ENCODE results near the gene ITGBL1. TPM values are rescaled to one million over a fixed set of nuclear protein-coding genes. Genes with fewer than 3 reads are reported as not detected.

Gene ITGBL1
- total RNA-seq, 1 experiment from 2014 or later = 0.22 TPM

DNA sequence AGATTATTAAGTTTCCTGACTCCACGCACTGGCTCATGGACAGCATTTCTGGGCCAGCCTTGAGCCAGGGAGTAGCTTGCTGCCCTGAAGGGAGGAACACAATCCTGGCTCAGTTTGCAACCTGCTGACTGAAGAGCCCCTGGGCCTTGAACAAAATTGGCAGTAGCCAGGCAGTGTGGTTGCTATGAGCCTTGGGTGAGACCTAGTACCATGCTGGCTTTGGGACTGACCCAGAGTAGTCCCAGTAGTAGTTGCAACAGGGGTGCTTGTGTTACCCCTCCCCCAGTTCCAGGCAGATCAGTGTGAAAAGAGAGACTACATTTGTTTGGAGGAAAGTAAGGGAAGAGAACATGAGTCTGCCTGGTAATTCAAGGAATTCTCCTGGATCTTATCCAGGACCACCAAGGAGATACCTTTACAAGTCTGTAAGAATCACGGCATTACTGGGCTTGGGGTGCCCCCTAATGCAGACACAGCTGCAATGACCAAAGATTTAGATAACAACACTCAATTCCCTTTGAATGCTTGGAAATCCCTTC, 22.0 kb downstream of the ITGBL1 start:
- CTCF ChIA-PET = interaction anchor here (3.5 to 4.8 kb wide), 2 partner anchors 324 to 330 kb away, joined by 24 to 27 read pairs; no protein-coding TSS in a partner anchor
- H3K27ac Mint-ChIP-seq = no peak overlapping the region
- DNase-seq (ENCODE audit: low spot score) (peak; percentile 73), ATAC-seq (peak; percentile 91)
- peaks cover 17% of the 10 kb centered on the region for H3K4me1 Mint-ChIP-seq
- no peaks in the 10 kb centered on the region for H3K27me3 Mint-ChIP-seq (ENCODE audit: low read depth)
- peaks cover 14% of the 10 kb centered on the region for H3K9me3 Mint-ChIP-seq
- TF ChIP-seq ZBTB21 (CRISPR knock-in tag; IDR thresholded peaks at IDR 0.05; ENCODE audit: borderline replicate concordance) (no peak), NFATC4 (CRISPR knock-in tag; IDR thresholded peaks at IDR 0.05) (no peak), CREM (CRISPR knock-in tag; IDR thresholded peaks at IDR 0.05) (no peak), TP53 (CRISPR knock-in tag; IDR thresholded peaks at IDR 0.05) (no peak), JAZF1 (CRISPR knock-in tag; IDR thresholded peaks at IDR 0.05) (no peak), ZNF232 (CRISPR knock-in tag; IDR thresholded peaks at IDR 0.05) (no peak), NFE2L1 (CRISPR knock-in tag; IDR thresholded peaks at IDR 0.05) (no peak), OVOL2 (CRISPR knock-in tag; IDR thresholded peaks at IDR 0.05; ENCODE audit: borderline replicate concordance) (no peak), FOXP1 (CRISPR knock-in tag; IDR thresholded peaks at IDR 0.05; ENCODE audit: borderline replicate concordance) (no peak), IRF2 (CRISPR knock-in tag; IDR thresholded peaks at IDR 0.05; ENCODE audit: borderline replicate concordance, low read depth) (no peak), SOX15 (CRISPR knock-in tag; IDR thresholded peaks at IDR 0.05) (no peak), RORB (CRISPR knock-in tag; IDR thresholded peaks at IDR 0.05) (no peak), ETV6 (CRISPR knock-in tag; IDR thresholded peaks at IDR 0.05) (no peak)
- TF ChIP-seq, protein P1, sequence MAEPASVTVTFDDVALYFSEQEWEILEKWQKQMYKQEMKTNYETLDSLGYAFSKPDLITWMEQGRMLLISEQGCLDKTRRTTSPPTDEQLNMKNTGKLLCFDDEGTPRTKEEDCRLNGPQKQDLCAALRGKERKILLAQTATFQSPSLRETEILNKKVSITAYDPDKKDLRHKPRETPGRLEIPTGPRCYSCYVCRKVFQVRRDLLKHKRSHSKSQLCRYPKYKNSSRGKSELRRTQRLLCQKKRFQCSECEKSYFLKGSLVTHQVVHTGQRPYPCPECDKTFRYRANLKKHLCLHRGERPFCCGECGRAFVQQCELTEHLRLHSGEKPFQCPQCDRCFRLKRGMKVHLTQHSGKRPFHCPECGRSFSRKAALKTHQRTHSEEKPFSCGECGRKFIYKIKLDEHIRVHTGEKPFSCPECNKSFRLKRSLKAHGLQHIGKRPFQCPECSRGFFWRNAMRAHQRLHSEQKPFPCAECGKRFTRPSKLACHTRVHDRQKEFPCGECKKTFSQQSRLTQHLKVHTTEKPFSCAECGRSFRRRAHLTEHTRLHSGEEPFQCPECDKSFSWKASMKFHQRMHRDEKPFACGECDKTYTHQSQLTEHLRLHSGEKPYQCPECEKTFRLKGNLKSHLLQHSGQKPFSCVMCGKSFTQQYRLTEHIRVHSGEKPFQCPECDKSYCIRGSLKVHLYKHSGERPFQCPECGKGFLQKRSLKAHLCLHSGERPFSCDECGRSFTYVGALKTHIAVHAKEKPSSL (CRISPR knock-in tag; conservative IDR thresholded peaks at IDR 0.05) = no peak
- TF ChIP-seq, protein P2, sequence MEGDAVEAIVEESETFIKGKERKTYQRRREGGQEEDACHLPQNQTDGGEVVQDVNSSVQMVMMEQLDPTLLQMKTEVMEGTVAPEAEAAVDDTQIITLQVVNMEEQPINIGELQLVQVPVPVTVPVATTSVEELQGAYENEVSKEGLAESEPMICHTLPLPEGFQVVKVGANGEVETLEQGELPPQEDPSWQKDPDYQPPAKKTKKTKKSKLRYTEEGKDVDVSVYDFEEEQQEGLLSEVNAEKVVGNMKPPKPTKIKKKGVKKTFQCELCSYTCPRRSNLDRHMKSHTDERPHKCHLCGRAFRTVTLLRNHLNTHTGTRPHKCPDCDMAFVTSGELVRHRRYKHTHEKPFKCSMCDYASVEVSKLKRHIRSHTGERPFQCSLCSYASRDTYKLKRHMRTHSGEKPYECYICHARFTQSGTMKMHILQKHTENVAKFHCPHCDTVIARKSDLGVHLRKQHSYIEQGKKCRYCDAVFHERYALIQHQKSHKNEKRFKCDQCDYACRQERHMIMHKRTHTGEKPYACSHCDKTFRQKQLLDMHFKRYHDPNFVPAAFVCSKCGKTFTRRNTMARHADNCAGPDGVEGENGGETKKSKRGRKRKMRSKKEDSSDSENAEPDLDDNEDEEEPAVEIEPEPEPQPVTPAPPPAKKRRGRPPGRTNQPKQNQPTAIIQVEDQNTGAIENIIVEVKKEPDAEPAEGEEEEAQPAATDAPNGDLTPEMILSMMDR (IDR thresholded peaks at IDR 0.05) = no peak
- TF ChIP-seq, protein P3, sequence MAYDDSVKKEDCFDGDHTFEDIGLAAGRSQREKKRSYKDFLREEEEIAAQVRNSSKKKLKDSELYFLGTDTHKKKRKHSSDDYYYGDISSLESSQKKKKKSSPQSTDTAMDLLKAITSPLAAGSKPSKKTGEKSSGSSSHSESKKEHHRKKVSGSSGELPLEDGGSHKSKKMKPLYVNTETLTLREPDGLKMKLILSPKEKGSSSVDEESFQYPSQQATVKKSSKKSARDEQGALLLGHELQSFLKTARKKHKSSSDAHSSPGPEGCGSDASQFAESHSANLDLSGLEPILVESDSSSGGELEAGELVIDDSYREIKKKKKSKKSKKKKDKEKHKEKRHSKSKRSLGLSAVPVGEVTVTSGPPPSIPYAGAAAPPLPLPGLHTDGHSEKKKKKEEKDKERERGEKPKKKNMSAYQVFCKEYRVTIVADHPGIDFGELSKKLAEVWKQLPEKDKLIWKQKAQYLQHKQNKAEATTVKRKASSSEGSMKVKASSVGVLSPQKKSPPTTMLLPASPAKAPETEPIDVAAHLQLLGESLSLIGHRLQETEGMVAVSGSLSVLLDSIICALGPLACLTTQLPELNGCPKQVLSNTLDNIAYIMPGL (CRISPR knock-in tag; IDR thresholded peaks at IDR 0.05) = no peak
- TF ChIP-seq, protein P4, sequence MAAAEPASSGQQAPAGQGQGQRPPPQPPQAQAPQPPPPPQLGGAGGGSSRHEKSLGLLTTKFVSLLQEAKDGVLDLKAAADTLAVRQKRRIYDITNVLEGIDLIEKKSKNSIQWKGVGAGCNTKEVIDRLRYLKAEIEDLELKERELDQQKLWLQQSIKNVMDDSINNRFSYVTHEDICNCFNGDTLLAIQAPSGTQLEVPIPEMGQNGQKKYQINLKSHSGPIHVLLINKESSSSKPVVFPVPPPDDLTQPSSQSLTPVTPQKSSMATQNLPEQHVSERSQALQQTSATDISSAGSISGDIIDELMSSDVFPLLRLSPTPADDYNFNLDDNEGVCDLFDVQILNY (CRISPR knock-in tag; IDR thresholded peaks at IDR 0.05) = no peak
- TF ChIP-seq, protein P5, sequence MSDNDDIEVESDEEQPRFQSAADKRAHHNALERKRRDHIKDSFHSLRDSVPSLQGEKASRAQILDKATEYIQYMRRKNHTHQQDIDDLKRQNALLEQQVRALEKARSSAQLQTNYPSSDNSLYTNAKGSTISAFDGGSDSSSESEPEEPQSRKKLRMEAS (CRISPR knock-in tag; IDR thresholded peaks at IDR 0.05) = no peak
- no peak overlapping the region for H3K4me3 Mint-ChIP-seq
- no peaks in the 10 kb centered on the region for H3K36me3 Mint-ChIP-seq
- POLR2A ChIA-PET = no interaction called here

DNA sequence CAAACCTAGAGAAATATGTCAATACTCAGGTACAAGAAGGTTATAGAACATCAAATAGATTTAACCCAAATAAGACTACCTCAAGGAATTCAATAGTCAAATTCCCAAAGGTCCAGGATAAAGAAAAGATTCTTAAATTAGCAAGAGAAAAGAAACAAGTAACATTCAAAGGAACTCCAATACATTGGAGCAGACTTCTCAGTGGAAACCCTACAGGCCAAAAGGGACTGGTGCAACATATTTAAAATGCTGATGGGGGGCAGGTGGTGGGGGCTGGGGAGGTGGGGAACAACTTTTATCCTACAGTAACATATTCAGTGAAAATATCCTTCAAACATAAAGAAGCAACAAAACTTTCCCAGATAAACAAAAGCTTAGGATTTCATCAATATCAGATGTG, 23.1 kb downstream of the ITGBL1 start:
- DNase-seq (ENCODE audit: low spot score) (no peak), ATAC-seq (peak; percentile 50)
- H3K36me3 Mint-ChIP-seq = no peaks in the 10 kb centered on the region
- ChIA-PET POLR2A (no interaction called here), CTCF (interaction anchor here (1.0 to 4.8 kb wide), 3 partner anchors 54 to 331 kb away, joined by 3 to 27 read pairs (median 24); no protein-coding TSS in a partner anchor)
- H3K9me3 Mint-ChIP-seq = peaks cover 14% of the 10 kb centered on the region
- TF ChIP-seq SOX15 (CRISPR knock-in tag; IDR thresholded peaks at IDR 0.05) (no peak), MXD4 (CRISPR knock-in tag; IDR thresholded peaks at IDR 0.05; ENCODE audit: borderline replicate concordance) (no peak), ZNF423 (CRISPR knock-in tag; IDR thresholded peaks at IDR 0.05) (no peak)
- TF ChIP-seq, protein P6, sequence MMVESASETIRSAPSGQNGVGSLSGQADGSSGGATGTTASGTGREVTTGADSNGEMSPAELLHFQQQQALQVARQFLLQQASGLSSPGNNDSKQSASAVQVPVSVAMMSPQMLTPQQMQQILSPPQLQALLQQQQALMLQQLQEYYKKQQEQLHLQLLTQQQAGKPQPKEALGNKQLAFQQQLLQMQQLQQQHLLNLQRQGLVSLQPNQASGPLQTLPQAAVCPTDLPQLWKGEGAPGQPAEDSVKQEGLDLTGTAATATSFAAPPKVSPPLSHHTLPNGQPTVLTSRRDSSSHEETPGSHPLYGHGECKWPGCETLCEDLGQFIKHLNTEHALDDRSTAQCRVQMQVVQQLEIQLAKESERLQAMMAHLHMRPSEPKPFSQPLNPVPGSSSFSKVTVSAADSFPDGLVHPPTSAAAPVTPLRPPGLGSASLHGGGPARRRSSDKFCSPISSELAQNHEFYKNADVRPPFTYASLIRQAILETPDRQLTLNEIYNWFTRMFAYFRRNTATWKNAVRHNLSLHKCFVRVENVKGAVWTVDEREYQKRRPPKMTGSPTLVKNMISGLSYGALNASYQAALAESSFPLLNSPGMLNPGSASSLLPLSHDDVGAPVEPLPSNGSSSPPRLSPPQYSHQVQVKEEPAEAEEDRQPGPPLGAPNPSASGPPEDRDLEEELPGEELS (CRISPR knock-in tag; IDR thresholded peaks at IDR 0.05) = no peak
- no peak overlapping the region for H3K4me3 Mint-ChIP-seq
- H3K27ac Mint-ChIP-seq = no peak overlapping the region
- no peaks in the 10 kb centered on the region for H3K27me3 Mint-ChIP-seq (ENCODE audit: low read depth)
- peaks cover 17% of the 10 kb centered on the region for H3K4me1 Mint-ChIP-seq
